WTC11 (cell line): ENCODE data around the gene DENND11. TPM values are rescaled to one million over a fixed set of nuclear protein-coding genes. Genes with fewer than 3 reads are reported as not detected.
A peak's percentile ranks its signal among the peaks of the same experiment; 100 is the strongest.

ENCODE experiments used
- ATAC-seq: fragments of 200-7000 bp; cut with Tn5 transposase; 2 replicates; pipeline ENCODE4 v1.10.0; 2021; ENCODE audit warnings: mild to moderate bottlenecking, moderate library complexity
- CTCF ChIA-PET: fragments of 300-600 bp; sonication (Branson Sonifier 250); formaldehyde crosslinking; loops from one replicate; lab custom pipeline; 2021; ENCODE audit warnings: antibody characterized with exemption; lab: Charles Lee
- POLR2A ChIA-PET: fragments of 350-600 bp; sonication (Branson Sonifier 250); formaldehyde crosslinking; loops from one replicate; lab custom pipeline; 2021; ENCODE audit warnings: antibody characterized with exemption; lab: Charles Lee
- DNase-seq: peaks from one replicate; pipeline ENCODE4 v3.0.0; 2021; ENCODE audit warnings: low spot score
- H3K27ac Mint-ChIP-seq: 2 replicates; pipeline ENCODE4 v1.8.0; 2021; ENCODE audit warnings: mixed read lengths
- H3K27me3 Mint-ChIP-seq: 2 replicates; pipeline ENCODE4 v1.8.0; 2021; ENCODE audit warnings: low read depth, mild to moderate bottlenecking, moderate library complexity, mixed read lengths
- H3K36me3 Mint-ChIP-seq: 2 replicates; pipeline ENCODE4 v1.8.0; 2021; ENCODE audit warnings: mixed read lengths
- H3K4me1 Mint-ChIP-seq: 2 replicates; pipeline ENCODE4 v1.8.0; 2022; ENCODE audit warnings: mixed read lengths
- H3K4me3 Mint-ChIP-seq: 2 replicates; pipeline ENCODE4 v1.8.0; 2021; ENCODE audit warnings: mild to moderate bottlenecking, moderate library complexity, mixed read lengths
- H3K9me3 Mint-ChIP-seq: 2 replicates; pipeline ENCODE4 v1.8.0; 2021; ENCODE audit warnings: mixed read lengths
- FOXJ3 ChIP-seq: sonication (generic); formaldehyde crosslinking; IDR thresholded peaks from 2 replicates; pipeline ENCODE4 v1.9.0; 2021; ENCODE audit warnings: missing genetic modification reagents, mild to moderate bottlenecking, borderline replicate concordance
- FOXK1 ChIP-seq: sonication (generic); formaldehyde crosslinking; IDR thresholded peaks from 2 replicates; pipeline ENCODE4 v1.8.0; 2022; ENCODE audit warnings: mild to moderate bottlenecking, moderate library complexity, missing genetic modification reagents
- FOXP1 ChIP-seq: sonication (generic); formaldehyde crosslinking; IDR thresholded peaks from 2 replicates; pipeline ENCODE4 v1.8.0; 2022; ENCODE audit warnings: missing genetic modification reagents, mild to moderate bottlenecking, moderate library complexity, borderline replicate concordance
- GRHL2 ChIP-seq: fragments of 250-450 bp; sonication (Bioruptor Pico); IDR thresholded peaks from 2 replicates; pipeline ENCODE4 v1.8.0; 2022; ENCODE audit warnings: mild to moderate bottlenecking, moderate library complexity; ENCODE audit not compliant: insufficient replicate concordance, severe bottlenecking
- HMGA2 ChIP-seq: fragments of 250-450 bp; sonication (Bioruptor Pico); IDR thresholded peaks from 2 replicates; pipeline ENCODE4 v1.4.0; 2021; ENCODE audit warnings: mild to moderate bottlenecking, moderate library complexity
- KAT7 ChIP-seq: sonication (generic); formaldehyde crosslinking; IDR thresholded peaks from 2 replicates; pipeline ENCODE4 v1.8.1; 2023; ENCODE audit warnings: missing genetic modification reagents, mild to moderate bottlenecking, borderline replicate concordance
- NFATC4 ChIP-seq: fragments of 250-450 bp; sonication (Bioruptor Pico); IDR thresholded peaks from 2 replicates; pipeline ENCODE4 v1.9.0; 2021; ENCODE audit warnings: mild to moderate bottlenecking
- NFE2L1 ChIP-seq: sonication (generic); formaldehyde crosslinking; IDR thresholded peaks from 2 replicates; pipeline ENCODE4 v1.8.1; 2023; ENCODE audit warnings: missing genetic modification reagents
- NR1H2 ChIP-seq: sonication (generic); formaldehyde crosslinking; IDR thresholded peaks from 2 replicates; pipeline ENCODE4 v1.9.0; 2021; ENCODE audit warnings: mild to moderate bottlenecking, moderate library complexity, missing genetic modification reagents
- NR3C1 ChIP-seq: sonication (generic); formaldehyde crosslinking; conservative IDR thresholded peaks from 2 replicates; pipeline ENCODE4 v1.8.1; 2023; ENCODE audit warnings: low read depth, mild to moderate bottlenecking, missing genetic modification reagents
- TEAD1 ChIP-seq: sonication (generic); formaldehyde crosslinking; IDR thresholded peaks from 2 replicates; pipeline ENCODE4 v1.8.0; 2022; ENCODE audit warnings: mild to moderate bottlenecking, missing genetic modification reagents
- ZBTB21 ChIP-seq: sonication (generic); formaldehyde crosslinking; IDR thresholded peaks from 2 replicates; pipeline ENCODE4 v1.8.1; 2023; ENCODE audit warnings: mild to moderate bottlenecking, missing genetic modification reagents, borderline replicate concordance
- ZNF121 ChIP-seq: sonication (generic); formaldehyde crosslinking; IDR thresholded peaks from 2 replicates; pipeline ENCODE4 v1.8.0; 2023; ENCODE audit warnings: missing genetic modification reagents
- ZNF138 ChIP-seq: sonication (generic); formaldehyde crosslinking; conservative IDR thresholded peaks from 2 replicates; pipeline ENCODE4 v1.8.1; 2022; ENCODE audit warnings: mild to moderate bottlenecking, moderate library complexity, missing genetic modification reagents
- ZNF416 ChIP-seq: fragments of 250-450 bp; sonication (Bioruptor Pico); IDR thresholded peaks from 2 replicates; pipeline ENCODE4 v1.9.0; 2021; ENCODE audit warnings: mild to moderate bottlenecking, inconsistent platforms
- ZNF671 ChIP-seq: fragments of 250-450 bp; sonication (Bioruptor Pico); IDR thresholded peaks from 2 replicates; pipeline ENCODE4 v1.8.0; 2021; ENCODE audit warnings: mild to moderate bottlenecking
- total RNA-seq: library from RNA; stranded (reverse); gene quantifications from 3 replicates; pipeline ENCODE4 v1.2.3, GENCODE V29; 2021
- TF ChIP-seq, protein P1 (sequence below): sonication (generic); formaldehyde crosslinking; IDR thresholded peaks from 2 replicates; pipeline ENCODE4 v1.8.1; 2022; ENCODE audit warnings: low read depth, mild to moderate bottlenecking, moderate library complexity, missing genetic modification reagents, borderline replicate concordance
- TF ChIP-seq, protein P2 (sequence below): fragments of 250-450 bp; sonication (Bioruptor Pico); IDR thresholded peaks from 2 replicates; pipeline ENCODE4 v2.1.2; 2022; ENCODE audit warnings: mild to moderate bottlenecking, moderate library complexity
- TF ChIP-seq, protein P3 (sequence below): sonication (generic); formaldehyde crosslinking; IDR thresholded peaks from 2 replicates; pipeline ENCODE4 v1.8.1; 2023; ENCODE audit warnings: mild to moderate bottlenecking, missing genetic modification reagents
- TF ChIP-seq, protein P4 (sequence below): sonication (generic); formaldehyde crosslinking; IDR thresholded peaks from 2 replicates; pipeline ENCODE4 v1.8.0; 2022; ENCODE audit warnings: mild to moderate bottlenecking, missing genetic modification reagents
- TF ChIP-seq, protein P5 (sequence below): fragments of 250-450 bp; sonication (Bioruptor Pico); IDR thresholded peaks from 2 replicates; pipeline ENCODE4 v1.9.0; 2021; ENCODE audit warnings: mild to moderate bottlenecking
- TF ChIP-seq, protein P6 (sequence below): sonication (generic); formaldehyde crosslinking; IDR thresholded peaks from 2 replicates; pipeline ENCODE4 v1.8.1; 2022; ENCODE audit warnings: missing genetic modification reagents, borderline replicate concordance

DENND11 gene
- total RNA-seq, 1 experiment from 2014 or later, result 22.1 TPM

DNA sequence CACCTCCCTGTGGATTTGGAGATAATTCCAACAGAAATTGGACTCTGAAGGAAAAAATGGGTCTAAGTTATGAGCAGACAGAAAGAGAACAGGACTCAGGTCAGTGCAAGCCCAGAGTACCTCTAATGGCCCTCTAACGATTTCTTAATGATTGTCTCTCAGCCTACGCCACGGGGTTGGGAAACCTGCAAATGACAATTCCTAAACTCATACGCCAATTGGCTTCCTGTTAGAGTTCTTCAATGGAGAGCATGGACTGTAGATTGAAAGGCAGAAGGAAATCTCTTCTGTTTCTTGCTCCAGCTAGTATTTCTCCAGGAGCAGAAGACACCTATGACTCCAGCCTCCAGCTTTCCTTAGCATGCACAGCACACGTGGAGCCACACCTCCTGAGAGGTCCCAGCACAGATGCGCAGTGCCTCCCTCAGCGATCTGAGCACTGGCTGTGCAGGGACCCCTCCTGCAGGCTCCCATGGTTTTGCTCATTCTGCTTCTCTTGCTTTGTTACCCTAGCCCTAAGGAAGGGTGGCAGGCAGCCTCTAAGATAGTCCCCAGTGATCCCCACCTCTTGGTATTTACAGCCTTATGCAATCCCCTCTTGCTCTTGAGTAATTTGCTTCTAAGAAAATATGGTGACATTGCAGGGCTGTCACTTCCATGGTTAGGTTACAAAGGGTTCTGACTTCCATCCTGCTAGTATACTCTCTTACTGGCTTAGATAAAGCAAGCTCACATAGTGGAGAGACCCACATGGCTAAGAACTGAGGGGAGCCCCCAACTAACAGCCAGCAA, 30.1 kb downstream of the DENND11 start (continued):
- TF ChIP-seq, protein P1, sequence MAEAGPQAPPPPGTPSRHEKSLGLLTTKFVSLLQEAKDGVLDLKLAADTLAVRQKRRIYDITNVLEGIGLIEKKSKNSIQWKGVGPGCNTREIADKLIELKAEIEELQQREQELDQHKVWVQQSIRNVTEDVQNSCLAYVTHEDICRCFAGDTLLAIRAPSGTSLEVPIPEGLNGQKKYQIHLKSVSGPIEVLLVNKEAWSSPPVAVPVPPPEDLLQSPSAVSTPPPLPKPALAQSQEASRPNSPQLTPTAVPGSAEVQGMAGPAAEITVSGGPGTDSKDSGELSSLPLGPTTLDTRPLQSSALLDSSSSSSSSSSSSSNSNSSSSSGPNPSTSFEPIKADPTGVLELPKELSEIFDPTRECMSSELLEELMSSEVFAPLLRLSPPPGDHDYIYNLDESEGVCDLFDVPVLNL (CRISPR knock-in tag), result no peak
- TF ChIP-seq ZNF138 (CRISPR knock-in tag) (no peak), NR3C1 (CRISPR knock-in tag) (no peak), KAT7 (CRISPR knock-in tag) (no peak), NR1H2 (CRISPR knock-in tag) (no peak)

DNA sequence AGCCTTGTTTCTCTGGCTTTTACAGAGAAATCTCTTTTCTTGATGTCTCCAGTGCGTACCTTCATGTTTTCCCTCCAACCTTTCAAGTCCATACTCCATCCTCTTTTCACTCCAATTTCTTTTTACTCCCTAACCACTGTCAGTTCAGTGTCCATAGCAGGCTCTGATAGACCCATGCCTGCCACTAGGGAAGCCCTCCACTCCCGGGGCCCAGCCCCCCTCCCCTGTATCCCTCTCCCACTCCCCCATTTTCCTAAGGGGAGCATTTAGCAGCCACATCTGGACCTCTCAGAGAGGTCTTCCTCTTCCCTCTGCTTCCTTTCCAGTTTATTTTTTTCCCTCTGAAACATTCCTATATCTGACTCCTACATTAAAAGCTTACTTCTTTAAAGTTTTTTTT, 33.1 kb downstream of the DENND11 start:
- Mint-ChIP-seq H3K4me1 (no peaks in the 10 kb centered on the region; the same call in 1 of the 2 replicates), H3K36me3 (peaks cover 47% of the 10 kb centered on the region)
- TF ChIP-seq, protein P2, sequence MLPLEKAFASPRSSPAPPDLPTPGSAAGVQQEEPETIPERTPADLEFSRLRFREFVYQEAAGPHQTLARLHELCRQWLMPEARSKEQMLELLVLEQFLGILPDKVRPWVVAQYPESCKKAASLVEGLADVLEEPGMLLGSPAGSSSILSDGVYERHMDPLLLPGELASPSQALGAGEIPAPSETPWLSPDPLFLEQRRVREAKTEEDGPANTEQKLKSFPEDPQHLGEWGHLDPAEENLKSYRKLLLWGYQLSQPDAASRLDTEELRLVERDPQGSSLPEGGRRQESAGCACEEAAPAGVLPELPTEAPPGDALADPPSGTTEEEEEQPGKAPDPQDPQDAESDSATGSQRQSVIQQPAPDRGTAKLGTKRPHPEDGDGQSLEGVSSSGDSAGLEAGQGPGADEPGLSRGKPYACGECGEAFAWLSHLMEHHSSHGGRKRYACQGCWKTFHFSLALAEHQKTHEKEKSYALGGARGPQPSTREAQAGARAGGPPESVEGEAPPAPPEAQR (CRISPR knock-in tag), result no peak
- TF ChIP-seq, protein P3, sequence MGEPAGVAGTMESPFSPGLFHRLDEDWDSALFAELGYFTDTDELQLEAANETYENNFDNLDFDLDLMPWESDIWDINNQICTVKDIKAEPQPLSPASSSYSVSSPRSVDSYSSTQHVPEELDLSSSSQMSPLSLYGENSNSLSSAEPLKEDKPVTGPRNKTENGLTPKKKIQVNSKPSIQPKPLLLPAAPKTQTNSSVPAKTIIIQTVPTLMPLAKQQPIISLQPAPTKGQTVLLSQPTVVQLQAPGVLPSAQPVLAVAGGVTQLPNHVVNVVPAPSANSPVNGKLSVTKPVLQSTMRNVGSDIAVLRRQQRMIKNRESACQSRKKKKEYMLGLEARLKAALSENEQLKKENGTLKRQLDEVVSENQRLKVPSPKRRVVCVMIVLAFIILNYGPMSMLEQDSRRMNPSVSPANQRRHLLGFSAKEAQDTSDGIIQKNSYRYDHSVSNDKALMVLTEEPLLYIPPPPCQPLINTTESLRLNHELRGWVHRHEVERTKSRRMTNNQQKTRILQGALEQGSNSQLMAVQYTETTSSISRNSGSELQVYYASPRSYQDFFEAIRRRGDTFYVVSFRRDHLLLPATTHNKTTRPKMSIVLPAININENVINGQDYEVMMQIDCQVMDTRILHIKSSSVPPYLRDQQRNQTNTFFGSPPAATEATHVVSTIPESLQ, result no peak
- TF ChIP-seq ZBTB21 (CRISPR knock-in tag), result no peak
- no peak for TF ChIP-seq NFE2L1 (CRISPR knock-in tag)
- no peak for TF ChIP-seq FOXP1 (CRISPR knock-in tag)
- TF ChIP-seq HMGA2 (CRISPR knock-in tag), result no peak
- TF ChIP-seq ZNF416 (CRISPR knock-in tag), result no peak
- TF ChIP-seq, protein P4, sequence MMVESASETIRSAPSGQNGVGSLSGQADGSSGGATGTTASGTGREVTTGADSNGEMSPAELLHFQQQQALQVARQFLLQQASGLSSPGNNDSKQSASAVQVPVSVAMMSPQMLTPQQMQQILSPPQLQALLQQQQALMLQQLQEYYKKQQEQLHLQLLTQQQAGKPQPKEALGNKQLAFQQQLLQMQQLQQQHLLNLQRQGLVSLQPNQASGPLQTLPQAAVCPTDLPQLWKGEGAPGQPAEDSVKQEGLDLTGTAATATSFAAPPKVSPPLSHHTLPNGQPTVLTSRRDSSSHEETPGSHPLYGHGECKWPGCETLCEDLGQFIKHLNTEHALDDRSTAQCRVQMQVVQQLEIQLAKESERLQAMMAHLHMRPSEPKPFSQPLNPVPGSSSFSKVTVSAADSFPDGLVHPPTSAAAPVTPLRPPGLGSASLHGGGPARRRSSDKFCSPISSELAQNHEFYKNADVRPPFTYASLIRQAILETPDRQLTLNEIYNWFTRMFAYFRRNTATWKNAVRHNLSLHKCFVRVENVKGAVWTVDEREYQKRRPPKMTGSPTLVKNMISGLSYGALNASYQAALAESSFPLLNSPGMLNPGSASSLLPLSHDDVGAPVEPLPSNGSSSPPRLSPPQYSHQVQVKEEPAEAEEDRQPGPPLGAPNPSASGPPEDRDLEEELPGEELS (CRISPR knock-in tag), result no peak
- no peak for TF ChIP-seq ZNF138 (CRISPR knock-in tag)
- no peak for TF ChIP-seq FOXK1
- no peak for TF ChIP-seq KAT7 (CRISPR knock-in tag)
- no peak for TF ChIP-seq NFATC4 (CRISPR knock-in tag)
- no peak for TF ChIP-seq TEAD1 (CRISPR knock-in tag)
- TF ChIP-seq, protein P5, sequence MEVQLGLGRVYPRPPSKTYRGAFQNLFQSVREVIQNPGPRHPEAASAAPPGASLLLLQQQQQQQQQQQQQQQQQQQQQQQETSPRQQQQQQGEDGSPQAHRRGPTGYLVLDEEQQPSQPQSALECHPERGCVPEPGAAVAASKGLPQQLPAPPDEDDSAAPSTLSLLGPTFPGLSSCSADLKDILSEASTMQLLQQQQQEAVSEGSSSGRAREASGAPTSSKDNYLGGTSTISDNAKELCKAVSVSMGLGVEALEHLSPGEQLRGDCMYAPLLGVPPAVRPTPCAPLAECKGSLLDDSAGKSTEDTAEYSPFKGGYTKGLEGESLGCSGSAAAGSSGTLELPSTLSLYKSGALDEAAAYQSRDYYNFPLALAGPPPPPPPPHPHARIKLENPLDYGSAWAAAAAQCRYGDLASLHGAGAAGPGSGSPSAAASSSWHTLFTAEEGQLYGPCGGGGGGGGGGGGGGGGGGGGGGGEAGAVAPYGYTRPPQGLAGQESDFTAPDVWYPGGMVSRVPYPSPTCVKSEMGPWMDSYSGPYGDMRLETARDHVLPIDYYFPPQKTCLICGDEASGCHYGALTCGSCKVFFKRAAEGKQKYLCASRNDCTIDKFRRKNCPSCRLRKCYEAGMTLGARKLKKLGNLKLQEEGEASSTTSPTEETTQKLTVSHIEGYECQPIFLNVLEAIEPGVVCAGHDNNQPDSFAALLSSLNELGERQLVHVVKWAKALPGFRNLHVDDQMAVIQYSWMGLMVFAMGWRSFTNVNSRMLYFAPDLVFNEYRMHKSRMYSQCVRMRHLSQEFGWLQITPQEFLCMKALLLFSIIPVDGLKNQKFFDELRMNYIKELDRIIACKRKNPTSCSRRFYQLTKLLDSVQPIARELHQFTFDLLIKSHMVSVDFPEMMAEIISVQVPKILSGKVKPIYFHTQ (CRISPR knock-in tag), result no peak
- TF ChIP-seq ZNF121 (CRISPR knock-in tag), result no peak
- TF ChIP-seq, protein P6, sequence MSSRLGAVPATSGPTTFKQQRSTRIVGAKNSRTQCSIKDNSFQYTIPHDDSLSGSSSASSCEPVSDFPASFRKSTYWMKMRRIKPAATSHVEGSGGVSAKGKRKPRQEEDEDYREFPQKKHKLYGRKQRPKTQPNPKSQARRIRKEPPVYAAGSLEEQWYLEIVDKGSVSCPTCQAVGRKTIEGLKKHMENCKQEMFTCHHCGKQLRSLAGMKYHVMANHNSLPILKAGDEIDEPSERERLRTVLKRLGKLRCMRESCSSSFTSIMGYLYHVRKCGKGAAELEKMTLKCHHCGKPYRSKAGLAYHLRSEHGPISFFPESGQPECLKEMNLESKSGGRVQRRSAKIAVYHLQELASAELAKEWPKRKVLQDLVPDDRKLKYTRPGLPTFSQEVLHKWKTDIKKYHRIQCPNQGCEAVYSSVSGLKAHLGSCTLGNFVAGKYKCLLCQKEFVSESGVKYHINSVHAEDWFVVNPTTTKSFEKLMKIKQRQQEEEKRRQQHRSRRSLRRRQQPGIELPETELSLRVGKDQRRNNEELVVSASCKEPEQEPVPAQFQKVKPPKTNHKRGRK (CRISPR knock-in tag), result no peak
- TF ChIP-seq GRHL2 (CRISPR knock-in tag), result no peak
- no peak for TF ChIP-seq ZNF671 (CRISPR knock-in tag)
- no peak for TF ChIP-seq FOXJ3
- TF ChIP-seq, all 79 proteins: peak for 0
- H3K4me3 Mint-ChIP-seq, result no peak overlapping the region
- ChIA-PET CTCF (interaction anchor here (1.5 to 1.7 kb wide), 2 partner anchors 14 to 17 kb away, joined by 3 to 5 read pairs; no protein-coding TSS in a partner anchor), POLR2A (interaction anchor here (0.7 to 0.8 kb wide), 2 partner anchors 14 to 489 kb away, joined by 5 to 6 read pairs; no protein-coding TSS in a partner anchor)
- H3K9me3 Mint-ChIP-seq, result peaks cover 10% of the 10 kb centered on the region
- no peak for DNase-seq
- ATAC-seq, result peak; percentile 56; the same call in 1 of the 2 replicates
- H3K27ac Mint-ChIP-seq, result no peak overlapping the region
- no peaks in the 10 kb centered on the region for H3K27me3 Mint-ChIP-seq
